Measurements from ENCODE around the gene KHDC4.

GRCh38 chr1:155946633-155947219 lies 12.5 kb upstream of the KHDC4 start:
- TF ChIP-seq POLR2AphosphoS5 (IDR thresholded peaks at IDR 0.05; ENCODE audit: borderline replicate concordance, low read depth, low read length) (no peak), EZH2 (IDR thresholded peaks at IDR 0.05) (no peak)
